K562 (cell line): Measurements from ENCODE around the gene WDR18. TPM values are rescaled to one million over a fixed set of nuclear protein-coding genes. Genes with fewer than 3 reads are reported as not detected.

Source experiments
- KDM4B ChIP-seq, 2 experiments: fragments of 450-650 bp in 1 of 2; sonication (generic) in 1 of 2; IDR thresholded peaks; 2 replicates each; pipeline ENCODE4 v1.6.1; 2016 to 2017; ENCODE audit warnings: borderline replicate concordance in 2 of 2, antibody characterized with exemption in 1 of 2, low read depth in 1 of 2, mild to moderate bottlenecking in 1 of 2
- NR2C2 ChIP-seq, 2 experiments: fragments of 200-800 bp in 1 of 2; sonication (Bioruptor generic) in 1 of 2; sonication (generic) in 1 of 2; formaldehyde crosslinking in 1 of 2; IDR thresholded peaks; 2 replicates each; pipeline versions ENCODE4 v1.6.1 to v1.8.0; 2016 to 2022; ENCODE audit warnings: mild to moderate bottlenecking in 1 of 2, missing compliant biosample characterization in 1 of 2, missing genetic modification characterization in 1 of 2, missing genetic modification reagents in 1 of 2
- RBM25 ChIP-seq: fragments of 200-400 bp; formaldehyde crosslinking; IDR thresholded peaks from 2 replicates; pipeline ENCODE4 v1.6.1; 2018; ENCODE audit warnings: low read length, low read depth, moderate library complexity; ENCODE audit not compliant: severe bottlenecking
- TSHZ1 ChIP-seq: fragments of 250-450 bp; sonication (Bioruptor Pico); IDR thresholded peaks from 2 replicates; pipeline ENCODE4 v1.4.0; 2020; ENCODE audit warnings: mild to moderate bottlenecking, moderate library complexity
- ZBTB11 ChIP-seq, 3 experiments: fragments of 200-800 bp in 1 of 3; fragments of 250-450 bp in 1 of 3; fragments of 450-650 bp in 1 of 3; sonication (Bioruptor Pico) in 1 of 3; sonication (Bioruptor generic) in 1 of 3; formaldehyde crosslinking in 1 of 3; IDR thresholded peaks; 2 replicates each; pipeline versions ENCODE4 v1.6.1 to v1.8.0; 2016 to 2022; ENCODE audit warnings: mild to moderate bottlenecking in 2 of 3, missing genetic modification characterization in 2 of 3, missing compliant biosample characterization in 1 of 3, moderate library complexity in 1 of 3
- polyA plus RNA-seq, 8 experiments: library from polyadenylated mRNA; depleted of rRNA in 4 of 8; stranded (reverse) in 5 of 8; unstranded in 3 of 8; fragments of >200 nt; fragmentation: Nextera tagmentation in 2 of 8; fragmentation: Illumina TruSeq in 1 of 8; extraction: Ambion mirVana in 2 of 8; extraction: Trizol in 1 of 8; gene quantifications; 2 replicates each; pipeline versions ENCODE4 v1.2.1 to v1.2.3, GENCODE V29; 2011 to 2014; ENCODE audit warnings: inconsistent platforms in 1 of 8, missing spikeins in 1 of 8
- total RNA-seq, 7 experiments: library from RNA; depleted of rRNA in 6 of 7; stranded (reverse); fragments of >200 nt in 6 of 7; fragmentation: Illumina TruSeq in 2 of 7; extraction: Trizol in 2 of 7; gene quantifications; 2 replicates each; pipeline versions ENCODE4 v1.2.1 to v1.2.3, GENCODE V29; 2011 to 2021; ENCODE audit warnings: low replicate concordance in 1 of 7
- TF ChIP-seq, protein P1 (sequence below), 2 experiments: fragments of 450-650 bp in 1 of 2; sonication (generic) in 1 of 2; formaldehyde crosslinking in 1 of 2; IDR thresholded peaks; 2 replicates each; pipeline versions ENCODE4 v1.7.1 to v1.9.0; 2016 to 2022; ENCODE audit warnings: inconsistent platforms in 1 of 2, mild to moderate bottlenecking in 1 of 2, missing genetic modification reagents in 1 of 2

The WDR18 gene
- total and polyA plus RNA-seq, 9 of the 15 experiments (the other 6 are each of a cell fraction or from before 2014, with no cell fraction given): 0.65 to 181 (median 30.1) TPM

GRCh38 chr19:1028062-1028926 lies 44.1 kb downstream of the WDR18 start (continued):
- TF ChIP-seq, protein P1, sequence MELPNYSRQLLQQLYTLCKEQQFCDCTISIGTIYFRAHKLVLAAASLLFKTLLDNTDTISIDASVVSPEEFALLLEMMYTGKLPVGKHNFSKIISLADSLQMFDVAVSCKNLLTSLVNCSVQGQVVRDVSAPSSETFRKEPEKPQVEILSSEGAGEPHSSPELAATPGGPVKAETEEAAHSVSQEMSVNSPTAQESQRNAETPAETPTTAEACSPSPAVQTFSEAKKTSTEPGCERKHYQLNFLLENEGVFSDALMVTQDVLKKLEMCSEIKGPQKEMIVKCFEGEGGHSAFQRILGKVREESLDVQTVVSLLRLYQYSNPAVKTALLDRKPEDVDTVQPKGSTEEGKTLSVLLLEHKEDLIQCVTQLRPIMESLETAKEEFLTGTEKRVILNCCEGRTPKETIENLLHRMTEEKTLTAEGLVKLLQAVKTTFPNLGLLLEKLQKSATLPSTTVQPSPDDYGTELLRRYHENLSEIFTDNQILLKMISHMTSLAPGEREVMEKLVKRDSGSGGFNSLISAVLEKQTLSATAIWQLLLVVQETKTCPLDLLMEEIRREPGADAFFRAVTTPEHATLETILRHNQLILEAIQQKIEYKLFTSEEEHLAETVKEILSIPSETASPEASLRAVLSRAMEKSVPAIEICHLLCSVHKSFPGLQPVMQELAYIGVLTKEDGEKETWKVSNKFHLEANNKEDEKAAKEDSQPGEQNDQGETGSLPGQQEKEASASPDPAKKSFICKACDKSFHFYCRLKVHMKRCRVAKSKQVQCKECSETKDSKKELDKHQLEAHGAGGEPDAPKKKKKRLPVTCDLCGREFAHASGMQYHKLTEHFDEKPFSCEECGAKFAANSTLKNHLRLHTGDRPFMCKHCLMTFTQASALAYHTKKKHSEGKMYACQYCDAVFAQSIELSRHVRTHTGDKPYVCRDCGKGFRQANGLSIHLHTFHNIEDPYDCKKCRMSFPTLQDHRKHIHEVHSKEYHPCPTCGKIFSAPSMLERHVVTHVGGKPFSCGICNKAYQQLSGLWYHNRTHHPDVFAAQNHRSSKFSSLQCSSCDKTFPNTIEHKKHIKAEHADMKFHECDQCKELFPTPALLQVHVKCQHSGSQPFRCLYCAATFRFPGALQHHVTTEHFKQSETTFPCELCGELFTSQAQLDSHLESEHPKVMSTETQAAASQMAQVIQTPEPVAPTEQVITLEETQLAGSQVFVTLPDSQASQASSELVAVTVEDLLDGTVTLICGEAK (IDR thresholded peaks at IDR 0.05): peak; percentile 84
- TF ChIP-seq, protein P1 (CRISPR knock-in tag; IDR thresholded peaks at IDR 0.05): no peak
- TF ChIP-seq TSHZ1 (CRISPR knock-in tag) (no peak), ZBTB11 (CRISPR knock-in tag; IDR thresholded peaks at IDR 0.05) (peak in 1 of 3 experiments; percentile 90; a peak in 2 of 6 replicates), KDM4B (IDR thresholded peaks at IDR 0.05; ENCODE audit: borderline replicate concordance in 2 of 2, low read depth in 1 of 2) (peak in 1 of 2 experiments; percentile 91; a peak in 2 of 4 replicates), NR2C2 (CRISPR knock-in tag; IDR thresholded peaks at IDR 0.05) (no peak), NR2C2 (tag; IDR thresholded peaks at IDR 0.05) (0 out of 2 replicates have a peak, but pooled peaks have one; percentile 23), RBM25 (peak; percentile 38)
